Fibroblast of the conjunctiva (primary cell): Measurements from ENCODE around the gene MYF5.
"Not testable (repeated sequence)": the region's sequence is repeated elsewhere in the genome, so short reads cannot be mapped to it uniquely, and the experiment has no call there.

Source experiments
- DNase-seq: peaks from one replicate; pipeline ENCODE4 v3.0.0-alpha.2; 2010; ENCODE audit warnings: low read depth

MYF5 gene

GRCh38 chr12:80716696-80717469 lies at the start of gene MYF5:
TSS of gene MYF5 (plus strand) at chr12:80716912. CDS start at chr12:80717064, 152 bp downstream.
- DNase-seq = no peak

DNA sequence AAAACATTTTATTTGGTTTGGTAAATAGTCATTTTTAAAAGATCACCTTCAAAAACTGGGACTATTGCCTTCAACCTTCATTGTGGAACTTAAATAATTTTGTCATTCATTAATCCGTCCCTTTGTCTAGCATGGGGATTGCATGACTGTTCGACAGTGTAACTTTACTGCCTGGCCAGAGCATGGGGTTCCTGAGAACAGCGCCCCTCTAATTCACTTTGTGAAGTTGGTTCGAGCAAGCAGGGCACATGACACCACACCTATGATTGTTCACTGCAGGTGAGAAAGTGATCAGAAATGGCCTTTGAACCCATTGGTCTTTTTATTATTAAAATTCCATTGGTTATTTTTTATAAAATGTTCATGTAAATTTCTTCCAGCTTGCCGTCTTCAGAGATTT lies 46.5 kb upstream of the MYF5 start:
- DNase-seq = no peak

GRCh38 chr12:80676042-80676636 lies 40.6 kb upstream of the MYF5 start:
- not testable (repeated sequence) for DNase-seq

- no peak for DNase-seq
Observed at GRCh38 chr12:80676856-80677255, 39.9 kb upstream of the MYF5 start.

DNA sequence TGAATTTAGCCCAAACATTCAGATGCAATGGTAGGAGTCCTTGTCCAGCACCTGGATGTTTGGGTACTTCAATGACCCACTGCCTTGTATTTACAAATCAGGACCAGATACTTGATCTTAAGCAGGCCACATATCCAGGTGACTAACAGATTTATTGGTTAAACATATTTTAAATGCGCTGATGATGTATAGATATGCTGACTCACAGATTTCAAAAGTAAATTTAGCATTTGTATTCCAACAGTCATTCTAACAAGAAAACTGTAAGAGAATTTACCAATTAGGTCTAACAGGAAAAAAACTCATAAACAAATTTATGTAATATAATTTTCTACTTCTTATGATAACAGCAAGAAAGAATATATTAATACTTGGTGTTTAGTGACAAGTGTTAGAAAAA lies 38.7 kb upstream of the MYF5 start:
- no peak for DNase-seq

DNA sequence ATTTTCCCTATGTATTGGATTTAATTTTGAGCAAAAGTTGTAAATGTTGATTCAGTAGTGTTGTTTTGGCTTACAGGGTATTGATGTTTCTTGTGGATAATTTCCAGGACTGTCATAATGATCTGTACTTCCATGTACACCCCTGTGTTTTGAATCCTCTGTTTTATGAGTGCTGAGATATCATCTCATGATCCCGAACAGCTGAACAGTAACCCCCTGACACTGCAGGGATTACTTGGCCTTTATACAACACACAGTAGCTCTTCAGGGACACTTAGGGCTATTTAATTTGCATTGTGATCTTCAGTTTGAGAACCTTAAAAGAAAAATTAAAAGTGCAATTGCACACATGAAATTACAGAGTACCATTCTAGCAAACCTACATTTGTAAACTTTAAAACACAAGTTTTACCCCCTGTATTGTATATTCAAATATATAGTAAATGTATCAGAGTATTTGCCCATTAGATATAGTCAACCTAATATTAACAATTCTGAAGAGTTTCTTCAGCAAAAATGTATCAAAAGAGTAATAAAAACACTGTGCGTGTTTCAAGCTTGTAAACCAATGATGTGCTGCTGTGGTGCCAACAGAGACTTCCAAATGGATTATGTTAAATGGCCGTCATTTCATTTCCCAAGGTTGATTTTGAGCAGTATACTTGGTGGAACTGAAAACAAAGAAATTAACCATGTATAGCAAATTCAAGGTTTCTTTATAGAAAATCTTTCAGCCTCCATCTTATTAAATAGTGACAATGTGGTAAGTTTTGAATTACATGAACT lies 37.2 kb upstream of the MYF5 start:
- DNase-seq = no peak

DNA sequence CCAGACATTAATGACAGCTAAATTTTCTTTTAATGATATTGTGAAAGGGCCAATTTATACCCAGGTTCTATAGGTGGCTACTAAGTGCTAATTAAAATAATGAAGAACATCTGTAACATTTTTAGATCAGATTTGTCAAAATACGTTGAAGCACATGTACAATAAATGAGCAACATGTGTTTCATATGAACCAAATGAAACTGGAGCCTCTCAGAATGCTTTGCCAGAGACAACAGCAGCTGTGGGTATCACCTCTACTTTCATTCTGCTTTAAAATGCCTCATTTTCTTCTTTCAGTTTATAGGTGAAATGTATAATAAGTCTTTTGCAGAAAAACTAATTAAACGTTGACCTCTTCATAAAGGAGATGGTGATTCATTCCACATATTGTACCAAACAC lies 35.4 kb upstream of the MYF5 start:
- peak; percentile 12 for DNase-seq

DNA sequence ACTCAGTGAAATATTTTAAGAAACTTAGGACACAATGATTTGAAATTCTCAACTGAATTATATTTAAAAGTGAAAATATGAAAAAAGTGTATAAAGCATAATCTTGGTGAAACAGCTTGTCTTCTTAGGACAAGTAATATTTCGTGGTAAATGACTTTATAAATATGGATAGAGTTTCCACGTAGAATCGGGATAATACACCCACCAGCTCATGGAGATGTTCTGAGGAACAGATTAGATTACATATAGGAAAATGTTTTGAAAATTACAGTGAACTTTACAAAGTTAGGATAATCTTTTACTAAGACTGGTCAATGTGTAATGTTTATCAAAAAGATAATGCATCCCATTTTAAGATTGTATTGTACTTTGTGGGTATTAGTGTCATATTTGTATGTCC lies 34.9 kb upstream of the MYF5 start:
- DNase-seq = no peak

- no peak for DNase-seq
Observed at GRCh38 chr12:80684077-80684495, 32.6 kb upstream of the MYF5 start.

GRCh38 chr12:80690090-80690489 lies 26.6 kb upstream of the MYF5 start:
- DNase-seq = no peak

DNA sequence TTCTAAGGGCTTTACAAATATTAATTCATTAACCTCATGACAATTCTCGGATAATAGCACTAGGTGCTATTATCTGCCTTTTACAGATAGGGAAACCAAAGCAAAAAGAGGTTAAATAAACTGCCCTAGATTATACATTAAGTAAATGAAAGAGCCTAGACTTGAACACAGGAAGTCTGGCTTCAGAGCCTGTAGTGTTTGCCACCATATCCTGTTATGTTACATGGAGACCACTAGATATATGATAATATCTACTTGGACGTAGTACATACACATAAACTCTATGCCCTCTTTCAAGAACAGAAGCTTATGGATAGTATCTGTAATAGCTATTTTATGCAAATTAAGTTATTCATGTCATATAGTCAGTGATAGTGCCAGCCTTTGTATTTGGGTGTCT lies 26.2 kb upstream of the MYF5 start:
- DNase-seq = no peak

GRCh38 chr12:80692114-80692513 lies 24.6 kb upstream of the MYF5 start:
- DNase-seq = no peak

DNA sequence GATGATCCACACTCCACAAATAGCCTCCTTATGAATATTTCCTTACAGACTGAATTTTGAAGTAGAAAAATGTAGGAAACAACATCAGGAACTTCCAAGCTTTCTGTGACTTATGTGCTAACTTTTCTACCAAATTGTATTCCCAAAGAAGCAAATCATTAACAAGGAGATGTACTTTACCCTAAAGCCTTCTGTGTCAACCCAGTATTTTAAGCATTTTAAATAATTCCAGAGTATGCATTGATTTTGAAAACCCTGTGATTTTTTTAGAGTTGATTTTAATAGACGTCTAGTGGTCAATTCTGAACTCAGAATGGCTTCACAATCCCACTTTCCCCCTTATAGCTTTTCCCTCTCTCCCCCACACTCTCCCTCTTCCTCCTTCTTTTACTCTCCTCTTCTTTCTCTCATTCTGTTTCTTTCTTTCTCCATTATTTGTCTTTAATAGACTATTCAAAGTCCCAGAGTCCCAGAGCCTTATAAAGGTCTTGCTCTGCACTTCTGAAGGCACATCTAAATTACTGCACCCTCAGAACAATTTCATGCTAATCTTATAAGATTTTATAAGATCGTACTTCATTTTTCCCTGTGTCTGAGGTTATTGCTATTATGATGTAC lies 19.3 kb upstream of the MYF5 start:
- no peak for DNase-seq

GRCh38 chr12:80698256-80698655 lies 18.5 kb upstream of the MYF5 start:
- no peak for DNase-seq

DNA sequence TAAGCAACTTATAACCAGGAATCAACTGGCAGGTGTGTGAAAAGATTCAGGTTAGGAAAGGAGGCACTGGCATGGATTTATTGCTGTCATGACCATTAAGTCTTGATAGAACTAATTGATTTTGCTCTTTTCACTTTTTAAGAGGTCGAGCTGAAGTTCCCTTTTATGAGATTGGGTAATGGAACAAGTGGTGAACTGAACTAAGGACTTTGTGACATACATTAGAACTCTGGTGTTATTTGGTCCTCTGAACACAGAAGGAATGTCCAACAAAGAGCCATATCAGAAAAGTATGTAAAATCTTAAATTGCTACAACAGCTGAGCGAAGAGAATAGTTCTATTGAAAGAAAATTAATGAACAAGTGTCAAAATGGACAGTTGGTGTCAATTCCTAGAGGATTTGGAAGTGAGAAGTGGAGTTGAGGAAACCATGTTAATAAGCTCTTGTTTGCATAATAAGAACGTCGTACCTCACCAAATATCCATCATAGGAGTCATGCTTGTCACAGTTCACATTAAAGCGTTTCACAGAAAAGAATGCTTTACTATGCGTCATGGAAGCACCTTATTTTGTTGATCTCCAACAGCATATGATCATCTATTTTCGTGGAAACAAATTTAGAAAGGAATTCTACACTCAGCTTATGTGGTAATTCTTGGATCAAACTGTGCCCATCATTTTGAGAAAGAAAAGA lies 17.7 kb upstream of the MYF5 start:
- DNase-seq = no peak

GRCh38 chr12:80700327-80700726 lies 16.4 kb upstream of the MYF5 start:
- DNase-seq = no peak

GRCh38 chr12:80701388-80701787 lies 15.3 kb upstream of the MYF5 start:
- no peak for DNase-seq

GRCh38 chr12:80702889-80703805 lies 13.6 kb upstream of the MYF5 start:
- DNase-seq = peak; percentile 80

DNA sequence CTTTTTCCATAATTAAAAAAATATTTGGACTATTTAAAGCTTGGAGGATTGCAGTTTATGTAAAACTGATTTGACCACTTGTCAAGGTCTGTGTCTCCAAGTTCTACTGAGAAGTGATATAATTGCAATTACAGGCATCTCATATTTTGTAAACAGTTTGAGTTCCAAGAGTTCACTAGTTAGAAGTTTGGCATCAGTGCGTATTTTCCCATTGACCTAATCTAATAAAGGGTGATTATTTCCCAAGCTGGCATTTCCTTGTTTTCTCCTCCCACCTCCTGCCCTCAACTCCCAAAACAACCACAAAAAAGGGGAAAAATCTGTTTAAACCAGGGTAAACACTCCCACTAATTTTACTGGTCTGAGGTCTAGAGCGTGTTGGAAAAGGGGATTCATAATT lies 12.3 kb upstream of the MYF5 start:
- DNase-seq = no peak

GRCh38 chr12:80707126-80707829 lies 9.4 kb upstream of the MYF5 start, which contains the start of gene MYF6:
TSS of gene MYF6 (plus strand) at chr12:80707634. CDS start at chr12:80707720, 86 bp downstream.
- DNase-seq = no peak
